ENCODE results near the gene AFAP1. TPM values are rescaled to one million over a fixed set of nuclear protein-coding genes. Genes with fewer than 3 reads are reported as not detected.

Gene AFAP1
- total and polyA plus RNA-seq, 2 donors (not counting 1 experiment from before 2014, with no cell fraction given): 0.03 to 0.44 TPM

DNA sequence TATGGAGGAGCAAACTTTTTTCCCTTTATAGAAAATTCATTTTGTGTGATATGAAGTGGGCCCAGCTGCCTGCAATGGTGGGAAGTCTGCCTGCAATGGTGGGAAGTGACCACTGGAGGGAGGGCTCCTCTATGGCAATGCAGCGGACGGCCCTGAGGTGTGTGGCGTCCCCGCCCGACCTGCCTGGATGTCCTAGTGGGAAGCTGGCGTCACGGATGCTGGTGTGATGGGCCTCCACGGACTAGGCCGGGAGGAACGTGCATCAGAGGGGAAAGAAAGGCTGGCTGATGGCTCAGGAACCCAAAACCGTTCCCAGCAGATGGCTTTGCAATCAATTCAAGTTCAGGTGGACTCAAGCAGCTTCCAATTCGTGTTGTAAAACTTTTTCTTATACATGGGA, 177.9 kb downstream of the AFAP1 start:
- Histone ChIP-seq H3K27me3 (replicated peaks in 1 of 4; ENCODE audit: control extremely low read depth in 1 of 4, control insufficient read depth in 3 of 4, insufficient read depth in 4 of 4, low read length in 3 of 4) (no peaks in the 10 kb centered on the region), H3K79me2 (ENCODE audit: control insufficient read depth, insufficient read depth, low read length) (no peaks in the 10 kb centered on the region), H3K4me1 (ENCODE audit: control insufficient read depth in 2 of 2, insufficient read depth in 2 of 2, low read length in 2 of 2) (no peaks in the 10 kb centered on the region), H3K4me3 (ENCODE audit: control extremely low read depth in 1 of 5, extremely low read depth in 1 of 5, insufficient read depth in 1 of 5, low read depth in 2 of 5, low read length in 4 of 5) (no peak overlapping the region), H3K36me3 (replicated peaks in 1 of 2; ENCODE audit: control extremely low read depth in 1 of 2, control insufficient read depth in 1 of 2, extremely low read depth in 1 of 2, insufficient read depth in 2 of 2, low read length in 1 of 2) (no peaks in the 10 kb centered on the region), H3K4me2 (replicated peaks; ENCODE audit: low read depth, low read length, poor library complexity, severe bottlenecking) (no peak overlapping the region), H2AFZ (ENCODE audit: insufficient read depth, low read depth, low read length, poor library complexity, severe bottlenecking) (no peak overlapping the region), H3K27ac (ENCODE audit: low read length in 2 of 2) (no peak overlapping the region), H4K20me1 (ENCODE audit: control insufficient read depth, insufficient read depth, low read length, poor library complexity, severe bottlenecking) (no peaks in the 10 kb centered on the region), H3K9ac (ENCODE audit: low read length) (no peak overlapping the region), H3K9me3 (ENCODE audit: control extremely low read depth in 1 of 3, control insufficient read depth in 2 of 3, insufficient read depth in 1 of 3, low read length in 2 of 3) (peaks cover 0 to 2% (median 0%) of the 10 kb centered on the region in 3 donors)
- no peaks in the 10 kb centered on the region for H3K9me3 Mint-ChIP-seq (ENCODE audit: insufficient read depth)
- no peak overlapping the region for H3K27ac Mint-ChIP-seq
- H3K4me1 Mint-ChIP-seq: peaks cover 4% of the 10 kb centered on the region
- WGBS (ENCODE audit: insufficient coverage): 23% methylated on average over 12 of the region's 12 CpGs
- no peak for TF ChIP-seq EZH2 (IDR thresholded peaks at IDR 0.05; ENCODE audit: borderline replicate concordance, insufficient read depth, low read depth, low read length, poor library complexity, severe bottlenecking)
- TF ChIP-seq, protein P1, sequence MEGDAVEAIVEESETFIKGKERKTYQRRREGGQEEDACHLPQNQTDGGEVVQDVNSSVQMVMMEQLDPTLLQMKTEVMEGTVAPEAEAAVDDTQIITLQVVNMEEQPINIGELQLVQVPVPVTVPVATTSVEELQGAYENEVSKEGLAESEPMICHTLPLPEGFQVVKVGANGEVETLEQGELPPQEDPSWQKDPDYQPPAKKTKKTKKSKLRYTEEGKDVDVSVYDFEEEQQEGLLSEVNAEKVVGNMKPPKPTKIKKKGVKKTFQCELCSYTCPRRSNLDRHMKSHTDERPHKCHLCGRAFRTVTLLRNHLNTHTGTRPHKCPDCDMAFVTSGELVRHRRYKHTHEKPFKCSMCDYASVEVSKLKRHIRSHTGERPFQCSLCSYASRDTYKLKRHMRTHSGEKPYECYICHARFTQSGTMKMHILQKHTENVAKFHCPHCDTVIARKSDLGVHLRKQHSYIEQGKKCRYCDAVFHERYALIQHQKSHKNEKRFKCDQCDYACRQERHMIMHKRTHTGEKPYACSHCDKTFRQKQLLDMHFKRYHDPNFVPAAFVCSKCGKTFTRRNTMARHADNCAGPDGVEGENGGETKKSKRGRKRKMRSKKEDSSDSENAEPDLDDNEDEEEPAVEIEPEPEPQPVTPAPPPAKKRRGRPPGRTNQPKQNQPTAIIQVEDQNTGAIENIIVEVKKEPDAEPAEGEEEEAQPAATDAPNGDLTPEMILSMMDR (IDR thresholded peaks at IDR 0.05): peak; percentile 61
- DNase-seq (peak; percentile 29), ATAC-seq (ENCODE audit: low read depth) (peak; percentile 24)
- ChIA-PET CTCF (interaction anchor here (1.0 to 2.1 kb wide), 2 partner anchors 43 to 431 kb away, joined by 3 to 7 read pairs; no protein-coding TSS in a partner anchor), POLR2A (no interaction called here)
- H3K4me3 Mint-ChIP-seq: no peak overlapping the region
- intact Hi-C loops (cut with micrococcal nuclease): no loop called here
- H3K27me3 Mint-ChIP-seq: no peaks in the 10 kb centered on the region

DNA sequence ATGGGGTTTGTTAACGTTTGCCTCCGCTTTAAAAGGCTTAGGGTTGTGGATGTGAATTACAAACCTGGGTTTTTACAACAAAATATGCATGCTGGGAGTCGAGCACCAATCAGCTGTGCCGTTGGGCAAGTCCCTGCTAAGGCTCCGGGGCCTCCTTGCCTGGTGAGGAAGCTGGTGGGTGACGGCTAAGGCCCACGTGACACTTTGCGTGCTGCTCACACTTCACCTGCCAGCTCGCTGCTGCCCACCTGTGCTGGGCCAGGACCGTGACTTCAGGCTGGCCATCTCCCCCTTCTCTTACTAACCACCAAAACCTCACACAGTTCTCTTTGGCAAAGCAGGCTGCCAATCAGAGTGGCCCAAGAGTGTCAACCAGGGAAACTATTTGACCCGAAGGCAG, 178.3 kb downstream of the AFAP1 start:
- Histone ChIP-seq H3K36me3 (replicated peaks in 1 of 2; ENCODE audit: control extremely low read depth in 1 of 2, control insufficient read depth in 1 of 2, extremely low read depth in 1 of 2, insufficient read depth in 2 of 2, low read length in 1 of 2) (no peaks in the 10 kb centered on the region), H3K27me3 (replicated peaks in 1 of 4; ENCODE audit: control extremely low read depth in 1 of 4, control insufficient read depth in 3 of 4, insufficient read depth in 4 of 4, low read length in 3 of 4) (no peaks in the 10 kb centered on the region), H3K4me2 (replicated peaks; ENCODE audit: low read depth, low read length, poor library complexity, severe bottlenecking) (no peak overlapping the region), H4K20me1 (ENCODE audit: control insufficient read depth, insufficient read depth, low read length, poor library complexity, severe bottlenecking) (no peaks in the 10 kb centered on the region), H3K9ac (ENCODE audit: low read length) (no peak overlapping the region), H2AFZ (ENCODE audit: insufficient read depth, low read depth, low read length, poor library complexity, severe bottlenecking) (no peak overlapping the region), H3K4me1 (ENCODE audit: control insufficient read depth in 2 of 2, insufficient read depth in 2 of 2, low read length in 2 of 2) (no peaks in the 10 kb centered on the region), H3K9me3 (ENCODE audit: control extremely low read depth in 1 of 3, control insufficient read depth in 2 of 3, insufficient read depth in 1 of 3, low read length in 2 of 3) (peaks cover 0 to 2% (median 0%) of the 10 kb centered on the region in 3 donors), H3K27ac (ENCODE audit: low read length in 2 of 2) (no peak overlapping the region), H3K4me3 (ENCODE audit: control extremely low read depth in 1 of 5, extremely low read depth in 1 of 5, insufficient read depth in 1 of 5, low read depth in 2 of 5, low read length in 4 of 5) (no peak overlapping the region), H3K79me2 (ENCODE audit: control insufficient read depth, insufficient read depth, low read length) (no peaks in the 10 kb centered on the region)
- Mint-ChIP-seq H3K27me3 (no peaks in the 10 kb centered on the region), H3K4me1 (peaks cover 4% of the 10 kb centered on the region), H3K9me3 (ENCODE audit: insufficient read depth) (no peaks in the 10 kb centered on the region), H3K4me3 (no peak overlapping the region), H3K27ac (no peak overlapping the region)
- intact Hi-C loops (cut with micrococcal nuclease): no loop called here
- whole genome bisulfite sequencing (ENCODE audit: insufficient coverage): 73% methylated on average over 10 of the region's 11 CpGs
- TF ChIP-seq, protein P1 (IDR thresholded peaks at IDR 0.05): no peak
- no peak for TF ChIP-seq EZH2 (IDR thresholded peaks at IDR 0.05; ENCODE audit: borderline replicate concordance, insufficient read depth, low read depth, low read length, poor library complexity, severe bottlenecking)
- DNase-seq: no peak
- ChIA-PET POLR2A (no interaction called here), CTCF (interaction anchor here (1.0 to 2.1 kb wide), 2 partner anchors 43 to 432 kb away, joined by 3 to 7 read pairs; no protein-coding TSS in a partner anchor)
- no peak for ATAC-seq (ENCODE audit: low read depth)

All from B cell (primary cell).